Activated CD8-positive, alpha-beta memory T cell treated with anti-CD3 and anti-CD28 coated beads for 4 hours (primary cell): Measurements from ENCODE around the gene ROR2.
"Not testable (repeated sequence)": the region's sequence is repeated elsewhere in the genome, so short reads cannot be mapped to it uniquely, and the experiment has no call there.

Experiments
- DNase-seq, 2 donors: peaks; one replicate each; pipeline ENCODE4 v3.0.0-alpha.2; 2020; ENCODE audit warnings: low read depth in 2 of 2

Gene ROR2

GRCh38 chr9:91567642-91568274 lies 382.3 kb downstream of the ROR2 start:
- no peak for DNase-seq

GRCh38 chr9:91564081-91564670 lies 385.9 kb downstream of the ROR2 start:
- DNase-seq, result no peak

GRCh38 chr9:91562416-91562815 lies 387.6 kb downstream of the ROR2 start:
- DNase-seq, result no peak

GRCh38 chr9:91560301-91560700 lies 389.7 kb downstream of the ROR2 start:
- no peak for DNase-seq

GRCh38 chr9:91558879-91559278 lies 391.1 kb downstream of the ROR2 start:
- DNase-seq, result no peak

- no peak for DNase-seq
Observed at GRCh38 chr9:91558395-91558794, 391.6 kb downstream of the ROR2 start.

- no peak for DNase-seq
Observed at GRCh38 chr9:91557327-91557726, 392.7 kb downstream of the ROR2 start.

- DNase-seq, result no peak
Observed at GRCh38 chr9:91555132-91555531, 394.9 kb downstream of the ROR2 start.

GRCh38 chr9:91549177-91549576 lies 400.9 kb downstream of the ROR2 start:
- no peak for DNase-seq

- no peak for DNase-seq
Observed at GRCh38 chr9:91547081-91547480, 402.9 kb downstream of the ROR2 start.

- DNase-seq, result no peak
Observed at GRCh38 chr9:91546574-91546973, 403.5 kb downstream of the ROR2 start.

GRCh38 chr9:91541734-91542133 lies 408.3 kb downstream of the ROR2 start:
- no peak for DNase-seq

GRCh38 chr9:91540506-91540905 lies 409.5 kb downstream of the ROR2 start:
- DNase-seq, result not testable (repeated sequence)

- DNase-seq, result no peak
Observed at GRCh38 chr9:91536211-91536691, 413.8 kb downstream of the ROR2 start.

GRCh38 chr9:91534374-91534773 lies 415.7 kb downstream of the ROR2 start:
- DNase-seq, result no peak

- no peak for DNase-seq
Observed at GRCh38 chr9:91533382-91533781, 416.6 kb downstream of the ROR2 start.

- DNase-seq, result no peak
Observed at GRCh38 chr9:91532325-91532724, 417.7 kb downstream of the ROR2 start.

- DNase-seq, result no peak
Observed at GRCh38 chr9:91530829-91531228, 419.2 kb downstream of the ROR2 start.

GRCh38 chr9:91522481-91522880 lies 427.5 kb downstream of the ROR2 start:
- no peak for DNase-seq

- DNase-seq, result no peak
Observed at GRCh38 chr9:91519520-91520277, 430.3 kb downstream of the ROR2 start.

- DNase-seq, result no peak
Observed at GRCh38 chr9:91518462-91518861, 431.6 kb downstream of the ROR2 start.

- no peak for DNase-seq
Observed at GRCh38 chr9:91517801-91518200, 432.2 kb downstream of the ROR2 start.

GRCh38 chr9:91517332-91517731 lies 432.7 kb downstream of the ROR2 start:
- DNase-seq, result not testable (repeated sequence)
